Skeletal muscle satellite cell (primary cell): Measurements from ENCODE around the gene AQP11. TPM values are rescaled to one million over a fixed set of nuclear protein-coding genes. Genes with fewer than 3 reads are reported as not detected.
"Not testable (repeated sequence)": the region's sequence is repeated elsewhere in the genome, so short reads cannot be mapped to it uniquely, and the experiment has no call there.

Source experiments
- H3K27me3 ChIP-seq: 2 replicates; pipeline ENCODE4 v1.7.0; 2013; ENCODE audit warnings: low read length; ENCODE audit not compliant: control insufficient read depth, insufficient read depth
- H3K36me3 ChIP-seq: 2 replicates; pipeline ENCODE4 v1.7.0; 2013; ENCODE audit warnings: mild to moderate bottlenecking, control low read depth, low read length; ENCODE audit not compliant: insufficient read depth
- H3K4me1 ChIP-seq: 2 replicates; pipeline ENCODE4 v1.7.0; 2013; ENCODE audit warnings: low read length; ENCODE audit not compliant: control insufficient read depth, insufficient read depth
- H3K4me2 ChIP-seq: 2 replicates; pipeline ENCODE4 v1.7.0; 2013; ENCODE audit warnings: mild to moderate bottlenecking, low read length
- H3K4me3 ChIP-seq: 2 replicates; pipeline ENCODE4 v1.7.0; 2013; ENCODE audit warnings: low read length
- H3K9ac ChIP-seq: 2 replicates; pipeline ENCODE4 v1.7.0; 2013; ENCODE audit warnings: mild to moderate bottlenecking, low read depth, low read length, moderate library complexity
- H3K9me3 ChIP-seq: replicated peaks from 2 replicates; pipeline ENCODE4 v1.7.0; 2013; ENCODE audit warnings: mild to moderate bottlenecking, control low read depth, low read length
- total RNA-seq: library from RNA; depleted of rRNA; stranded (reverse); fragments of >200 nt; gene quantifications from 2 replicates; pipeline ENCODE4 v1.2.3, GENCODE V29; 2012; rRNA removed

AQP11 gene, protein sequence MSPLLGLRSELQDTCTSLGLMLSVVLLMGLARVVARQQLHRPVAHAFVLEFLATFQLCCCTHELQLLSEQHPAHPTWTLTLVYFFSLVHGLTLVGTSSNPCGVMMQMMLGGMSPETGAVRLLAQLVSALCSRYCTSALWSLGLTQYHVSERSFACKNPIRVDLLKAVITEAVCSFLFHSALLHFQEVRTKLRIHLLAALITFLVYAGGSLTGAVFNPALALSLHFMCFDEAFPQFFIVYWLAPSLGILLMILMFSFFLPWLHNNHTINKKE
- 0.22 and 0.51 TPM in 2 replicates for total RNA-seq

DNA sequence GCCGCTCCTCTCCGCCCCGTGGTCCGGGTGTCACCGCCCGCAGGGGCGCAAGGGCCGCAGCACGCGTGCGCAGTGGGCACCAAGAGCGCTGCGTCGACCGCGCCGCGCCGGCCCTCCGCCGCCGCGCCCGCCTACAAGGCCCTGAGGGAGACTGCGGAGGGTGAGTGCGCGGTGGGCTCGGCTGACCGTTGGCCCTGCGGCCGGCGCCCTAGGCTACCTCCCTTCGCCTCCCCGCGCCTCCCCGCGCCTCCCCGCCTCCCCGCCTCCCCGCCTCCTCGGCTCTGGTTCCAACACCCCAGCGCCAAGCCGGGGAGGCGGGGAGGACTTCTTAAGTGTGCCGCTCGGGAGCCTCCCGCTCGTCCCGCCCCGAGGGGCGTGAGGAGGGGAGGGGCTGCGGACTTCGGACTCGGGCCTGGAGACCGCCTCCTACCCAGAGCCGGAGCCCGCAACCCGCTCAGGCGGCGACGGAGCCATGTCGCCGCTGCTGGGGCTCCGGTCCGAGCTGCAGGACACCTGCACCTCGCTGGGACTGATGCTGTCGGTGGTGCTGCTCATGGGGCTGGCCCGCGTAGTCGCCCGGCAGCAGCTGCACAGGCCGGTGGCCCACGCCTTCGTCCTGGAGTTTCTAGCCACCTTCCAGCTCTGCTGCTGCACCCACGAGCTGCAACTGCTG is at the start of gene AQP11:
AQP11 (plus strand) TSS at position 433 of the 673 bp plus-strand sequence; CDS start at position 473, 40 bp downstream.
- Histone ChIP-seq H3K36me3 (no peaks in the 10 kb centered on the region), H3K9ac (peak within 1 kb of the TSS; percentile 77), H3K27me3 (no peaks in the 10 kb centered on the region), H3K4me3 (peak within 1 kb of the TSS; percentile 90), H3K9me3 (no peaks in the 10 kb centered on the region), H3K4me2 (peak within 1 kb of the TSS; percentile 99), H3K4me1 (peaks cover 14% of the 10 kb centered on the region)

DNA sequence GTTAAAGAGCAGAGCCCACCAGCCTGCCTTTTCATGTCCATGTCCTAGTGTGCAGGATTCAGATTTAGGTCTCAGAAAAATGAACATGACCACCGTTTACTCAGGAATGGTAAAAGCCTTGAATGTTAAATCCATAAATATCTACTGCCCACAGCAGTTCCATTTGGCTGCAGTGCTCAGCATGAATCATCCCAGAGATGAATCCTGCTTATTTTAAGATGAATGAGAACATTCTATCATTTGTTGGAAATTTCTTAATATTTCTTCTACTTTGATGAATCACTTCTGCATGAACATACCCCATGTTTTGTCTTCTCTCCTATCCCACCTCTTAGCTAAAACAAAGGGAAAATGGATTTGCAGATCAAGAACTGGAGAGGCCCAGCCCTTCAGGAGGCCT is 47.5 kb upstream of the AQP11 start:
- no peak overlapping the region for H3K4me3 ChIP-seq
- no peak overlapping the region for H3K4me2 ChIP-seq
- no peak overlapping the region for H3K9ac ChIP-seq
- H3K9me3 ChIP-seq, result no peaks in the 10 kb centered on the region
- no peaks in the 10 kb centered on the region for H3K27me3 ChIP-seq
- H3K4me1 ChIP-seq, result peaks cover 7% of the 10 kb centered on the region
- no peaks in the 10 kb centered on the region for H3K36me3 ChIP-seq

GRCh38 chr11:77547047-77547836 is 42.5 kb upstream of the AQP11 start:
- Histone ChIP-seq H3K9ac (no peak overlapping the region), H3K36me3 (no peaks in the 10 kb centered on the region), H3K4me1 (peaks cover 3% of the 10 kb centered on the region), H3K9me3 (no peaks in the 10 kb centered on the region), H3K4me2 (no peak overlapping the region), H3K4me3 (no peak overlapping the region), H3K27me3 (no peaks in the 10 kb centered on the region)

- Histone ChIP-seq H3K4me1 (no peaks in the 10 kb centered on the region), H3K4me3 (no peak overlapping the region), H3K9me3 (no peaks in the 10 kb centered on the region), H3K4me2 (no peak overlapping the region), H3K27me3 (no peaks in the 10 kb centered on the region), H3K36me3 (no peaks in the 10 kb centered on the region), H3K9ac (no peak overlapping the region)
These were observed 41.7 kb upstream of the AQP11 start for GRCh38 chr11:77547863-77548551.

- no peaks in the 10 kb centered on the region for H3K9me3 ChIP-seq
- no peaks in the 10 kb centered on the region for H3K36me3 ChIP-seq
- no peaks in the 10 kb centered on the region for H3K27me3 ChIP-seq
- H3K4me1 ChIP-seq, result no peaks in the 10 kb centered on the region
- no peak overlapping the region for H3K4me3 ChIP-seq
- H3K9ac ChIP-seq, result no peak overlapping the region
- no peak overlapping the region for H3K4me2 ChIP-seq
These were observed 41.0 kb upstream of the AQP11 start for GRCh38 chr11:77548552-77549445.

- not testable (repeated sequence) for H3K9ac ChIP-seq, H3K4me3 ChIP-seq, H3K36me3 ChIP-seq, H3K9me3 ChIP-seq, H3K4me1 ChIP-seq, H3K4me2 ChIP-seq, H3K27me3 ChIP-seq
These were observed 38.3 kb upstream of the AQP11 start for GRCh38 chr11:77551426-77551825.

- Histone ChIP-seq H3K36me3 (no peaks in the 10 kb centered on the region), H3K9ac (no peak overlapping the region), H3K4me3 (no peak overlapping the region), H3K4me2 (no peak overlapping the region), H3K9me3 (no peaks in the 10 kb centered on the region), H3K4me1 (peaks cover 17% of the 10 kb centered on the region), H3K27me3 (no peaks in the 10 kb centered on the region)
These were observed 32.2 kb upstream of the AQP11 start for GRCh38 chr11:77557553-77557952.

- no peaks in the 10 kb centered on the region for H3K27me3 ChIP-seq
- H3K36me3 ChIP-seq, result no peaks in the 10 kb centered on the region
- no peak overlapping the region for H3K4me2 ChIP-seq
- H3K9ac ChIP-seq, result no peak overlapping the region
- H3K4me3 ChIP-seq, result no peak overlapping the region
- peaks cover 17% of the 10 kb centered on the region for H3K4me1 ChIP-seq
- no peaks in the 10 kb centered on the region for H3K9me3 ChIP-seq
These were observed 31.4 kb upstream of the AQP11 start for GRCh38 chr11:77558380-77558779.

- H3K36me3 ChIP-seq, result no peaks in the 10 kb centered on the region
- H3K4me2 ChIP-seq, result no peak overlapping the region
- H3K9me3 ChIP-seq, result no peaks in the 10 kb centered on the region
- peaks cover 17% of the 10 kb centered on the region for H3K4me1 ChIP-seq
- no peak overlapping the region for H3K9ac ChIP-seq
- no peaks in the 10 kb centered on the region for H3K27me3 ChIP-seq
- H3K4me3 ChIP-seq, result no peak overlapping the region
These were observed 29.9 kb upstream of the AQP11 start for GRCh38 chr11:77559686-77560401.

DNA sequence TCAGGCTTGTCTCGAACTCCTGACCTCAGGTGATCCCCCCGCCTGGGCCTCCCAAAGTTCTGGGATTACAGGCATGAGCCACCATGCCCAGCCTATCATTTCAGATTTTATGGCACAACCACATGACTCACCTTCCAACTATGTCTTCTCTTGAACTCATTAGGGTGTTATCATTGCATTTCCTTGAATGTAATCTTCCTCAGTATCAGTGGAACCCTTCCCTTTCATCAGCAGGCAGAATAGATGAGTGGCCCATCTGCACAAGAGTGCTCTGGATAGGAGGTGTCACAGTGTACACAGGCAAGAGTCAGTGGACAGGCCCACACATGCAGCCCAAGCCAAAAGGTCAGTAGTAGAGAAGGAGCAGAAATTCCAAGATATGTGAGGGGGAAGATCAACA is 29.1 kb upstream of the AQP11 start:
- Histone ChIP-seq H3K36me3 (no peaks in the 10 kb centered on the region), H3K4me3 (no peak overlapping the region), H3K27me3 (no peaks in the 10 kb centered on the region), H3K9me3 (no peaks in the 10 kb centered on the region), H3K4me2 (no peak overlapping the region), H3K9ac (no peak overlapping the region), H3K4me1 (peaks cover 17% of the 10 kb centered on the region)
